Measurements from ENCODE around the gene AFF3. TPM values are rescaled to one million over a fixed set of nuclear protein-coding genes. Genes with fewer than 3 reads are reported as not detected.

Gene AFF3
- total RNA-seq, 1 experiment from 2014 or later: not detected

DNA sequence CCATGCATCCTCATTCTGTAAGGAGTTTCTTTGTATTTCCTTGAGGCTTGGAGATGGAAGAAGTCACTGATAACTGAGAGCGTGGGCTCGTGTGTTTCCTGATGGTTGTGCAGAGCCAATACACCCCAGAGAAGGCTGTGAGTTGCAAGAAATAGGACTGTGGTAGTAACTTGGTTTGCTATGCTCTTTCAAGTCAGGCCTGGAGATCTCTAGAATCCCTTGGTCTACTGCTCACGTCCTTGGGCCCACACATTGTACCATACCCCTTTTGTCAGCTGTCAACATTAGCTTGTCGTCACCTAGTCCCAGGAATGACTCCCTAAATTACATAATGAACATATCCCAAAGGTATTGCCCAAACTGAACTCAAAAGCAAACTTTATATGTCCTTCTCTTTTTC is 414.2 kb downstream of the AFF3 start:
- Histone ChIP-seq H3K4me3 (no peak overlapping the region), H3K27me3 (no peaks in the 10 kb centered on the region), H3K4me1 (no peaks in the 10 kb centered on the region), H3K27ac (no peak overlapping the region), H3K36me3 (no peaks in the 10 kb centered on the region), H3K9me3 (replicated peaks) (no peaks in the 10 kb centered on the region)
- DNase-seq: no peak

DNA sequence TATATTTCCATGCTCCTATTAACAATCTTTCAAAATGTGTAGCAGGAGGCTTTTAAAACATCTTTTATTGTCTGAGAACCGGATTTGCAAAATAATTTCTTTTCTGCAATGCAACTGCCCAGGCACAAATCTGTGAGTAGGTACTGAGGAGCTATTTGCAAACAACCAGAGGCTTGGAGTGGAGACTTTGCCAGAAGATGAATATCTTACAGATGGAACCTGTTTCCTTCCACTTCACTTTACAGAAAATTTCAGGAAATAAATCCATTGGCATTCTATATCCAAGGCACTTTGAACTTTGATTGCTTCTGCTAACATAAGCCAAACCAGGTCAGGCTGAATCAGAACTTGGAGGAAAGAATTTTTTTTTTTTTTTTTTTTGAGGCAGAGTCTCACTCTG is 415.2 kb downstream of the AFF3 start:
- H3K4me1 ChIP-seq: no peaks in the 10 kb centered on the region
- H3K27ac ChIP-seq: no peak overlapping the region
- no peaks in the 10 kb centered on the region for H3K36me3 ChIP-seq
- H3K9me3 ChIP-seq (replicated peaks): no peaks in the 10 kb centered on the region
- no peak for DNase-seq
- H3K27me3 ChIP-seq: no peaks in the 10 kb centered on the region
- H3K4me3 ChIP-seq: no peak overlapping the region

DNA sequence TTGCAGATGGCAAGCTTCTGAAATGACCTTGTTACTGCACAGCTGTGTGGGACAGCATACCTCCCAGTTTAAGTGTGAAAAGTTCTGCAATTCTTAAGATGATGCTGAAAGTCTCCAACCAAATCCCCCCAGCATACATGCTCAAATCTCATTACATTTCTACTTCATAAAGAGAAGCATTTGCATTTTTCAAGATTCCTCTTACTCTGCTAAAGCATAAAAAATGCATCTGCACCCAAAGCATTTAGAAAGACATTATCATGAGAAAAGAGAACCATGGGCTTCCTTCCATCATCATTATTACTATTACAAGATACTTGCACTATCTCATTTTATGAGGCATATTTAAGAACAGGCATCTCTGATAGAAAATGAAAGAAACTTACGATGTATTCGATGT is 415.7 kb downstream of the AFF3 start:
- Histone ChIP-seq H3K9me3 (replicated peaks) (no peaks in the 10 kb centered on the region), H3K27me3 (no peaks in the 10 kb centered on the region), H3K36me3 (no peaks in the 10 kb centered on the region), H3K27ac (no peak overlapping the region), H3K4me3 (no peak overlapping the region), H3K4me1 (no peaks in the 10 kb centered on the region)
- no peak for DNase-seq

DNA sequence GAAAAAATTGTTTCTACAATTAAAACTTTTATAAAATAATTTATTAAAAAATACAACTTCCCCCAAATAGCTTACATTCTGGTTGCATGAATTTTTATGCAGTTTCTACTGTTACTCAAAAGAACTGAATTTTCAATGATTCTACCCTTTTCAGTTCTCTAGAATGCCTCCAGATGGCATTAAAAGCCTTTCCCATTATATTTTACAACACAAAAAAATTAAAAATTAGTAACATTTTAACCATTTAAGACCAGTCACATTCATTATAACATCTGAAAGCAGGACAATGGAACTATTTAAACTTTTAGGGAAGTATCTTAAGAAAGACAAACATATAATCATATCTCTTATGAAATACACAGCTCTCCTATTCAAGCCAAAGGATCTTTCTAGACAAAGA is 416.6 kb downstream of the AFF3 start:
- Histone ChIP-seq H3K4me1 (no peaks in the 10 kb centered on the region), H3K36me3 (no peaks in the 10 kb centered on the region), H3K27me3 (no peaks in the 10 kb centered on the region), H3K27ac (no peak overlapping the region), H3K9me3 (replicated peaks) (no peaks in the 10 kb centered on the region), H3K4me3 (no peak overlapping the region)
- DNase-seq: no peak

DNA sequence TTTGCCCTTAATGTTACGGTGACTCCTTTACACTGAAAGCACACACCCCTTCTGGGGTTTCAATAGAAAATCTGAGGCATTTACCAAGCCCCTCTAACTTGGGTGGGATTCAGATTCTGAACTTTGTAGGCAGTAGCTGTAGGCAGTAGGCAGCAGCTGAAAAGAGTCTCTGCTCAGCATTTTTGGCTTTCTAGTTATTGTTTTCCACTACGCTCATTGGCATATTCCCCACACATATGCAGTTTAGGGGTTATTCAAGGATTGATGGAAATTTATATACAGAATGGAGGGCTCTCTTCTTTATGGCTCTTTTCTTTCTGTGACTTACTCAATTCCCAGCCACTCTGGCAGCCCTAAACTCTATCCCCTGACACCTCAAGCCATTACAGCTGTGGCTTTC is 419.9 kb downstream of the AFF3 start:
- Histone ChIP-seq H3K27me3 (no peaks in the 10 kb centered on the region), H3K36me3 (no peaks in the 10 kb centered on the region), H3K9me3 (replicated peaks) (no peaks in the 10 kb centered on the region), H3K4me3 (no peak overlapping the region), H3K4me1 (no peaks in the 10 kb centered on the region), H3K27ac (no peak overlapping the region)
- DNase-seq: no peak

DNA sequence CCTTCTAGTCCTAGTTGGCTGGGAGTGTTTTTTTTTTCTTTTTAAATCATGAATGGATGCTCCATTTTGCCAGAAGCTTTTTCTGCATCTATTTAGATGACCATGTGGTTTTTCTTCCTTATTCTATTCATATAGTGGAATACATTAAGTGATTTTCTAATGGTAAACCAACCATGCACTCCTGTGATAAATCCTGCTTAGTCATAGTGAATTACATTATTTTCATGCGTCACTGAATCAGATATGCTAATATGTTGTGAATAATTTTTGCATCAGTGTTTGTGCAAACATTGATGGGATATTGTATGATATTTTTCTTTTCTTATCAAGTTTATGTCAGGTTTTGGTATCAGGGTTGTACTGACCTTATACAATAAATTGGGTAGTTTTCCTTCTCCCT is 423.3 kb downstream of the AFF3 start:
- Histone ChIP-seq H3K27me3 (no peaks in the 10 kb centered on the region), H3K4me3 (no peak overlapping the region), H3K36me3 (no peaks in the 10 kb centered on the region), H3K4me1 (no peaks in the 10 kb centered on the region), H3K27ac (no peak overlapping the region), H3K9me3 (replicated peaks) (no peaks in the 10 kb centered on the region)
- DNase-seq: no peak

DNA sequence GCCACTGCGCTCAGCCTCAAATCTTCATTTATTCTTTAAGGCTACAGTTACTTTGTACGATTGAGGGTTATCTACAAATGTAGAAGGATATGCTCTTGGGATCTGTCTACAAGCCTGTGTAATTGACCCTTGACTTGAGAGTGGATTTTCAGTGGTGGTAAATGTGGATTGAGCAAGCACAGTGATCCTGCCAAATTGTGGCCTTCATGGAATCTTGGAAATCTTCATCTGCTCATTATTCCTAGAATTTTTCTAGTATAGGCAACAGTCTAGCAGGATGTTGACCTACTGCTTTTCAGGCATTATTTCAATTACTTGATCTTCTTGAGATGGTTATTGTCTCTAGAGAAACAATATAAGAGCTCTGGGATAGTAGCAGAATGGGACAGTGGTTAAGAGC is 426.4 kb downstream of the AFF3 start:
- DNase-seq: no peak
- no peak overlapping the region for H3K4me3 ChIP-seq
- no peaks in the 10 kb centered on the region for H3K9me3 ChIP-seq (replicated peaks)
- no peaks in the 10 kb centered on the region for H3K27me3 ChIP-seq
- H3K27ac ChIP-seq: no peak overlapping the region
- no peaks in the 10 kb centered on the region for H3K4me1 ChIP-seq
- no peaks in the 10 kb centered on the region for H3K36me3 ChIP-seq

DNA sequence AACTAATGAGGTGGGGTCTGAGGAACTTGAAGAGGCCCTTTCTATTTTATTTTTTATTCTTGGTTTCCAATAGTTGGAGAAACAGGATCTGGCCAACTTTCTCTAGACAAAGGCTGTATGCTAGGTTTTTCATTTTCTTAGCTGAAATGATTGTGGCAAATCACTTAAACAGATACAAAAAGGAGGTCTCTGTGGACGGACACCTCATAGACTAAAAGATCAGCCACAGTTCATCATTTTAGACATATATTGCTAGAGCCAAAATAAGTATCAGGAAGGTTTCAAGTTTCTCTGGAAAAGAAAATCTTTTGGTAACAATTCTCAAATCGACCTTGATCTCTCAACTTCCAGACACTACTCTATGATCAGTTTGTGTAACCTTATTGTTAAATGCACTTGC is 428.0 kb downstream of the AFF3 start:
- no peaks in the 10 kb centered on the region for H3K36me3 ChIP-seq
- no peaks in the 10 kb centered on the region for H3K4me1 ChIP-seq
- H3K4me3 ChIP-seq: no peak overlapping the region
- no peaks in the 10 kb centered on the region for H3K9me3 ChIP-seq (replicated peaks)
- H3K27me3 ChIP-seq: no peaks in the 10 kb centered on the region
- DNase-seq: no peak
- H3K27ac ChIP-seq: no peak overlapping the region

DNA sequence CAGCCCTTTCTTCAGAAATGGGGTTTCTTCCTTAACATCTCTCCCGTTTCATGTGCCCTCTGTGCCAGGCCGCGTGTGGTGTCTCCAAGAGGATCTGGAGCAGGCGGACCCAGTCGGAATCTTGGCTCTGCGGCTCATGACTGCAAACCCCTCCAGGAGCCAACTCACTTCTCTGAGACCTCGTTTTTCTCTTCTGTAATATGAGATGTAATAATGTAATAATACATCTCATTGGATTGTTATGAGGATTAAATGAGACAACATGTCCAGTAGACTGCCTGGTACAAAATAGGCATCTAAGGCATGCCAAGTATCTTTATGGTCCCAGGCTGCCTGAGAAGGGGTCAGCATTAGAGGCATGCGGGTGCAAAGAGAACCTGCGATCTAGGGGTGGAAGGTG is 431.2 kb downstream of the AFF3 start:
- Histone ChIP-seq H3K4me3 (no peak overlapping the region), H3K4me1 (no peaks in the 10 kb centered on the region), H3K27ac (no peak overlapping the region), H3K36me3 (no peaks in the 10 kb centered on the region), H3K9me3 (replicated peaks) (no peaks in the 10 kb centered on the region), H3K27me3 (no peaks in the 10 kb centered on the region)
- DNase-seq: no peak

DNA sequence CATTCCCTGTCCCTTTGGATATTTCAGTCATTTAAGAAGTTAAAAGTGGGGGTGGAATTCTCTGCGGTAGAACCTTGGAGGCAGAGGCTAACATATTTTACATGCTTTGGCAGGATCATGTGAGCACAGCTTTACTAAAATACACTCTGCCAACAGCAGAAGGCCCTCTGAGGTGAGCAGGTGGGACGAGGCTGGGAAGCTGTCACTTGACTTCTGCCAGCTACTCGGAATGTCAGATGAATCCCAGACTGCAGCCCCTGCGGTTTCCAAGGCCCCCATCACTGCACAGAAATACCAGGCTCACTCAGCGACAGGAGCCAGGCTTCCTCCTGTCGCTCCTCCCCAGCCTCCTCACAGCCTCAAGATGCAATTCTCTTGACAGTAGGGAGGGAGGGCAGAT is 431.7 kb downstream of the AFF3 start:
- DNase-seq: no peak
- H3K9me3 ChIP-seq (replicated peaks): no peaks in the 10 kb centered on the region
- no peaks in the 10 kb centered on the region for H3K4me1 ChIP-seq
- no peaks in the 10 kb centered on the region for H3K36me3 ChIP-seq
- H3K4me3 ChIP-seq: no peak overlapping the region
- H3K27ac ChIP-seq: no peak overlapping the region
- no peaks in the 10 kb centered on the region for H3K27me3 ChIP-seq

DNA sequence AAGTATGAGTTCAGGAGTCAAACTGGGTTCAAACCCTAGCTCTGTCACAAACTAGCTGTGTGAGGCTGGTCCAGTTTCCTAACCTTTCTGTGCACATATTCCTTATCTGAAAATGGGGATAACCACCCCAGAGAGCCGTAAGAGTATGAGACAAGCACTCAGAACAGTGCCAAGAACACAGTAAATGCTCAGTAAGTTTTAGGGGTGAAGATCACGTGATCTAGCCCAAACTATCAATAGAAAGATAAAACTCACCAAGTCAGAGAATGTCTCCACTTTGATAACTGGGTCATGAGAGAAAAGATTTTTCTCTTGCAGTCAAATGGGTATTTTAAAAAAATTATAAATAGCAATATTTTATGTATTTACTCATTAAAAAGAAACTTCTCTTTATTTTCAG is 433.2 kb downstream of the AFF3 start:
- DNase-seq: no peak
- no peaks in the 10 kb centered on the region for H3K4me1 ChIP-seq
- no peaks in the 10 kb centered on the region for H3K9me3 ChIP-seq (replicated peaks)
- no peaks in the 10 kb centered on the region for H3K27me3 ChIP-seq
- no peak overlapping the region for H3K27ac ChIP-seq
- no peak overlapping the region for H3K4me3 ChIP-seq
- H3K36me3 ChIP-seq: no peaks in the 10 kb centered on the region

DNA sequence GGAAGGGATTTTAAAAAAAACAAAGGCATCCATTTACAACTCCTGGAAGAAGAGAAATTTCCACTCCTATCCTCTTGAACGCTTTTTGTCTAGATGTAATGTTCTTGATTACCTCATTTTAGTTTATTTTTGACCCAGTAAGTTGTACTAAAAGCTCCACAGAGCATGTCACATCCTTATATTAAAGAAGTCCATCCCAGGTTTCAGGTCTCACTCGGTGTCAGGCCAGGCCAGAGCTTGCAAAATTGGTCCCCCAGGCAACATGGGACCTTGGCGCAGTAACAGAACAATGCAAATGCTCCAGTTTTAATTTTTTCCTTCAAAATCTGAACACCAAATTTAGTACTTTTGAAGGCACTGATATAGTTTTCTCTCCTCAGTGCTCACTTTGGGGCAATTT is 434.2 kb downstream of the AFF3 start:
- H3K4me3 ChIP-seq: no peak overlapping the region
- H3K27ac ChIP-seq: no peak overlapping the region
- no peaks in the 10 kb centered on the region for H3K9me3 ChIP-seq (replicated peaks)
- no peaks in the 10 kb centered on the region for H3K4me1 ChIP-seq
- DNase-seq: no peak
- H3K36me3 ChIP-seq: no peaks in the 10 kb centered on the region
- H3K27me3 ChIP-seq: no peaks in the 10 kb centered on the region

DNA sequence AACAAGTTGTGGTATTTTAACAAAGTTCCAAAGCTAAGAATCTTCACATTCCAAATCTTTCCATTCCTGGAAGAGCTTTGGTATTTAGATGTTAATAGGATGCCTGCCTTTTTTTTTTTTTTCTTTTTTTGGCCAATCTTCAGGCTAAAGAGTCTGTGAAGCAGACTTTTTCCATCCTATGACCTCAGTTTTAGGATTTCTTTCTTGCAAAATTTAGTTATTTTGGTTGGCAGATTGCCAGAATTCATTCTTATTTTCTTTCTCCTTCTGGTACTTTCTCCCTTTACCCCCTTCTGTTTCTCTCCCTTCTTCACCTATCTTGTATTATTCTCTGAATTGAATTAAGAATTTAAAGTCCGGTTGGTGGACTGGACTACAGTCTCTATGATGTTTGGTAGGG is 434.8 kb downstream of the AFF3 start:
- H3K27ac ChIP-seq: no peak overlapping the region
- no peak overlapping the region for H3K4me3 ChIP-seq
- no peak for DNase-seq

DNA sequence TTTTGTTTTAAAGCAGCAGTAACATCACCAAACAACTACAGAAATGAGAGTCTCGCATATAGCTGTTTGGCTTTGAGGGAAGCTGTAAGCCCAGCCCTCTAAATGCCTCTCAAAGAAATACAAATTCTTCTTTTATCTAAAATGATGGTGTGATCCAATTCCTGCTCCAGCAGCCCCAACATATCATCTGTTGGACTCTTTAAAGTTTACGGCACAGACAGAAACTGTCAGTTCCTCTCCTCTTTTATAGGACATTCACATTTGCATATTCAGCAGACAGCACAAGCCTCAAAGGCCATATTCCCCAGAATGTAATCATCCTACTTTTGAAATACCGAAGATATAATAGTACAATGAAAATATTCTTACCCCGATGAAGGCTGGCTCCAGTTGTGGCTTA is 435.7 kb downstream of the AFF3 start:
- H3K4me1 ChIP-seq: no peaks in the 10 kb centered on the region
- H3K9me3 ChIP-seq (replicated peaks): no peaks in the 10 kb centered on the region
- no peak overlapping the region for H3K27ac ChIP-seq
- no peak overlapping the region for H3K4me3 ChIP-seq
- no peak for DNase-seq
- peaks cover 3% of the 10 kb centered on the region; the same call in 1 of the 2 replicates for H3K27me3 ChIP-seq
- no peaks in the 10 kb centered on the region for H3K36me3 ChIP-seq

More for the DNA sequence above, 434.8 kb downstream of the AFF3 start:
- no peaks in the 10 kb centered on the region for H3K36me3 ChIP-seq
- peaks cover 2% of the 10 kb centered on the region; the same call in 1 of the 2 replicates for H3K27me3 ChIP-seq
- H3K9me3 ChIP-seq (replicated peaks): no peaks in the 10 kb centered on the region
- H3K4me1 ChIP-seq: no peaks in the 10 kb centered on the region

DNA sequence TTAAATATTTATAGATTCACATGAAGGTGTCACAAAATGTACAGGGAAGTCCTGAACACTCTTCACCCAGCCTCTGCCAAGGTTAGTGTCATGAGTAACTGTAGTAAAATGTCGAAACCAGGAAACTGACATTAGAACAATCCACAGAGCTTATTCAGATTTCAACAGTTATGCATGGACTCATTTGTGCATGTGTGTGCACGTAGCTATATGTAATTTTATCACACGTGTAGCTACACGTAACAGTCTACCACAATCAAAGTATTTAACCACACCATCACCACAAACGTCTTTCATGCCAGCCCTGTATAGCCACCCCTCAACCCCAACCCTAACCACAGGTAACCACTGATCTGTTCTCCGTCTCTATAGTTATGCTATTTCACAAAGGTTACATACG is 440.9 kb downstream of the AFF3 start:
- Histone ChIP-seq H3K4me1 (no peaks in the 10 kb centered on the region), H3K27ac (no peak overlapping the region), H3K4me3 (no peak overlapping the region), H3K36me3 (no peaks in the 10 kb centered on the region), H3K9me3 (replicated peaks) (no peaks in the 10 kb centered on the region), H3K27me3 (peaks cover 3% of the 10 kb centered on the region; the same call in 1 of the 2 replicates)
- no peak for DNase-seq

DNA sequence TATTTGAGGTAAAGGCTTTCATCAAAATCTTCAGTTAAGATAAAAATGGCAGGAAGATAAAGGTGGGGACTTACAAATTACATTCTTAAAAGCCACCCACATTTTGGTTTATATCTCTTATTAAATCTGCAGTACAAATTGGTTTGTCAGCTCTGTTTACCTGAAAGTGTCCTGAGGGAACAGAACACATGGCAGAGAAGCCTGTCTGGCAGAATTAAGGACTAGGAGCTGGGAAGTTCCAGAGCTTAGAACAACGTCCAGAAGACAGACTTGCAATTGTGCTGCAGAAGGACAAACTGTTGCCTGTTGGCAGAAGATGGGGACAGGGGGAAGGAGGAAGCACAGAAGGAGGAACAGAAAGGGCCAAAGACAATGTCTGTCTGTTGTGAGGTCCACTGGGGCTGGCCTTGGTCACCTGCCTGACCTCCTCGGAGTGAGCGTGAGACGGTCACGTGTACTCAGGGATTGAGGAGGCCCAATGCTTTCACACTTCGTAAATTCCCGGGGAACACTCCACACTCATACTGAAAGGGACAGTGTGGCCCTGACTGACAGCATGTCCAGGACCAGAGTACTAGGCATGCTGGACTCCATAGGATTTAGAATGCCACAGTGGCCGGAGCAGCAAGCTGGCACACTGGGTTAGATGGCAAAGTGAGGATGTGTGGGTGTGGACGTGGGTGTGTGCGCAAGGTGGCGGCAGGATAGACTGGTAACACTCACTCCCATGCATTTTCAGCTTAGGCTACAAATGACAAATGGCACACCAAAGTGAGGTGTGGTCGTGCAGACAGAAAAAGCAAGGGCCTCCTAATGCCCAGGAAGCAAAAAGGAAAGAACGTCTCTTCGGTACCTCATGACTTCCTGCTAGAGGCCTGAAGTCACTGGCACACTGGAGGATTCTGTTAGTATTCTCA is 441.6 kb downstream of the AFF3 start:
- H3K9me3 ChIP-seq (replicated peaks): no peaks in the 10 kb centered on the region
- no peaks in the 10 kb centered on the region for H3K36me3 ChIP-seq
- no peak overlapping the region for H3K4me3 ChIP-seq
- H3K27me3 ChIP-seq: peaks cover 3% of the 10 kb centered on the region; the same call in 1 of the 2 replicates
- no peak for DNase-seq
- H3K4me1 ChIP-seq: no peaks in the 10 kb centered on the region
- no peak overlapping the region for H3K27ac ChIP-seq
